ENCODE measurements around the gene FXYD6. TPM values are rescaled to one million over a fixed set of nuclear protein-coding genes. Genes with fewer than 3 reads are reported as not detected.
"Not testable (repeated sequence)": the region's sequence is repeated elsewhere in the genome, so short reads cannot be mapped to it uniquely, and the experiment has no call there.

FXYD6 gene
- total RNA-seq, 1 experiment from 2014 or later: 0.54 TPM

DNA sequence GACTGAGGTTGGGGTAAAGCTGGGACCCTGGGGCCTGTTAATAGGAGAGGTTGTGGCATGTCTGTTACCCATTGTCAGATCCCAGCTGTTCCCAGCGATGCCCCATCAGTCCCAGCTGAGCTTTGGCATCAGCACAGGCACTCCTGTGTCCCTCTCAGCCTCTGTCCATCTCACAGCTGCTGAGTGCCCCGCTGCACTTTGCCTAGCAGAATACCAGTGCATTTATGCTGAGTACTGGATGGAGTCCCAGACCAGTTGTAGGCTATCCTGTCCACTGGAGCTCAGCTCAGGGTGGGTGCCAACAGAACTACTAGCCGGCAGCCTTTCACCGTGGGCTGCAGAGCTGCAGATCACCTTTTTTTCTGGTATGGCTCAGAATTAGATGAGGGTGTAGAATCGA lies 9.9 kb downstream of the FXYD6 start:
- Histone ChIP-seq H3K4me3 (ENCODE audit: low read depth in 2 of 2, low read length in 2 of 2) (no peak overlapping the region), H3K9me3 (ENCODE audit: control insufficient read depth, insufficient read depth, low read depth, low read length) (no peaks in the 10 kb centered on the region), H3K4me1 (ENCODE audit: control insufficient read depth, insufficient read depth, low read length) (no peaks in the 10 kb centered on the region), H3K27ac (ENCODE audit: low read length) (no peak overlapping the region), H3K27me3 (ENCODE audit: control insufficient read depth, insufficient read depth, low read length) (peaks cover 6% of the 10 kb centered on the region), H3K36me3 (ENCODE audit: control insufficient read depth, insufficient read depth, low read length) (no peaks in the 10 kb centered on the region)
- CTCF ChIA-PET: no interaction called here
- ATAC-seq: no peak
- in situ Hi-C loops (cut with HindIII; ENCODE audit: low pct_unique_long_range_greater_than_20kb, low sequenced_read_pairs) (no loop called here), intact Hi-C loops (cut with micrococcal nuclease; ENCODE audit: unreplicated experiment) (no loop called here)
- no peak for DNase-seq (ENCODE audit: low read depth, low spot score)
- POLR2A ChIA-PET: no interaction called here
- TF ChIP-seq, protein P1, sequence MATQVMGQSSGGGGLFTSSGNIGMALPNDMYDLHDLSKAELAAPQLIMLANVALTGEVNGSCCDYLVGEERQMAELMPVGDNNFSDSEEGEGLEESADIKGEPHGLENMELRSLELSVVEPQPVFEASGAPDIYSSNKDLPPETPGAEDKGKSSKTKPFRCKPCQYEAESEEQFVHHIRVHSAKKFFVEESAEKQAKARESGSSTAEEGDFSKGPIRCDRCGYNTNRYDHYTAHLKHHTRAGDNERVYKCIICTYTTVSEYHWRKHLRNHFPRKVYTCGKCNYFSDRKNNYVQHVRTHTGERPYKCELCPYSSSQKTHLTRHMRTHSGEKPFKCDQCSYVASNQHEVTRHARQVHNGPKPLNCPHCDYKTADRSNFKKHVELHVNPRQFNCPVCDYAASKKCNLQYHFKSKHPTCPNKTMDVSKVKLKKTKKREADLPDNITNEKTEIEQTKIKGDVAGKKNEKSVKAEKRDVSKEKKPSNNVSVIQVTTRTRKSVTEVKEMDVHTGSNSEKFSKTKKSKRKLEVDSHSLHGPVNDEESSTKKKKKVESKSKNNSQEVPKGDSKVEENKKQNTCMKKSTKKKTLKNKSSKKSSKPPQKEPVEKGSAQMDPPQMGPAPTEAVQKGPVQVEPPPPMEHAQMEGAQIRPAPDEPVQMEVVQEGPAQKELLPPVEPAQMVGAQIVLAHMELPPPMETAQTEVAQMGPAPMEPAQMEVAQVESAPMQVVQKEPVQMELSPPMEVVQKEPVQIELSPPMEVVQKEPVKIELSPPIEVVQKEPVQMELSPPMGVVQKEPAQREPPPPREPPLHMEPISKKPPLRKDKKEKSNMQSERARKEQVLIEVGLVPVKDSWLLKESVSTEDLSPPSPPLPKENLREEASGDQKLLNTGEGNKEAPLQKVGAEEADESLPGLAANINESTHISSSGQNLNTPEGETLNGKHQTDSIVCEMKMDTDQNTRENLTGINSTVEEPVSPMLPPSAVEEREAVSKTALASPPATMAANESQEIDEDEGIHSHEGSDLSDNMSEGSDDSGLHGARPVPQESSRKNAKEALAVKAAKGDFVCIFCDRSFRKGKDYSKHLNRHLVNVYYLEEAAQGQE (IDR thresholded peaks at IDR 0.05; ENCODE audit: insufficient read depth in 1 of 2, low read depth in 2 of 2, low read length in 1 of 2): no peak
- TF ChIP-seq TCF7L2 (IDR thresholded peaks at IDR 0.05; ENCODE audit: low read depth, low read length) (no peak), SIN3A (IDR thresholded peaks at IDR 0.05; ENCODE audit: borderline replicate concordance, insufficient read depth, low read depth, low read length) (no peak), POLR2AphosphoS5 (IDR thresholded peaks at IDR 0.05; ENCODE audit: low read depth, low read length) (no peak)
- TF ChIP-seq, protein P2, sequence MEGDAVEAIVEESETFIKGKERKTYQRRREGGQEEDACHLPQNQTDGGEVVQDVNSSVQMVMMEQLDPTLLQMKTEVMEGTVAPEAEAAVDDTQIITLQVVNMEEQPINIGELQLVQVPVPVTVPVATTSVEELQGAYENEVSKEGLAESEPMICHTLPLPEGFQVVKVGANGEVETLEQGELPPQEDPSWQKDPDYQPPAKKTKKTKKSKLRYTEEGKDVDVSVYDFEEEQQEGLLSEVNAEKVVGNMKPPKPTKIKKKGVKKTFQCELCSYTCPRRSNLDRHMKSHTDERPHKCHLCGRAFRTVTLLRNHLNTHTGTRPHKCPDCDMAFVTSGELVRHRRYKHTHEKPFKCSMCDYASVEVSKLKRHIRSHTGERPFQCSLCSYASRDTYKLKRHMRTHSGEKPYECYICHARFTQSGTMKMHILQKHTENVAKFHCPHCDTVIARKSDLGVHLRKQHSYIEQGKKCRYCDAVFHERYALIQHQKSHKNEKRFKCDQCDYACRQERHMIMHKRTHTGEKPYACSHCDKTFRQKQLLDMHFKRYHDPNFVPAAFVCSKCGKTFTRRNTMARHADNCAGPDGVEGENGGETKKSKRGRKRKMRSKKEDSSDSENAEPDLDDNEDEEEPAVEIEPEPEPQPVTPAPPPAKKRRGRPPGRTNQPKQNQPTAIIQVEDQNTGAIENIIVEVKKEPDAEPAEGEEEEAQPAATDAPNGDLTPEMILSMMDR (IDR thresholded peaks at IDR 0.05): no peak
- no TSS peak for BruUV-seq (replicated peaks)

DNA sequence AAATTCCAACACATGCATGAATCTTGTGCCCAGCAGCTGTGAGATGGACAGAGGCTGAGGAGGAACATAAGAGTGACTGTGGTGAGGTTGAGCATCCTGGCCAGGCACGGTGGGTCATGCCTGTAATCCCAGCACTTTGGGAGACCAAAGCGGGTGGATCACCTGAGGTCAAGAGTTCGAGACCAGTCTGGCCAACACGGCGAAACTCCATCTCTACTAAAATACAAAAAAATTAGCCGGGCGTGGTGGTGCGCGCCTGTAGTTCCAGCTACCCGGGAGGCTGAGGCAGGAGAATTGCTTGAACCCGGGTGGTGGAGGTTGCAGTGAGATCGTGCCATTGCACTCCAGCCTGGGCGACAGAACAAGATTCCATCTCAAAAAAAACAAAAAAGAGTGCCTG lies 10.9 kb downstream of the FXYD6 start:
- DNase-seq (ENCODE audit: low read depth, low spot score); H3K9me3 ChIP-seq (ENCODE audit: control insufficient read depth, insufficient read depth, low read depth, low read length); H3K4me1 ChIP-seq (ENCODE audit: control insufficient read depth, insufficient read depth, low read length); ATAC-seq; CTCF ChIA-PET; H3K36me3 ChIP-seq (ENCODE audit: control insufficient read depth, insufficient read depth, low read length); H3K27ac ChIP-seq (ENCODE audit: low read length); in situ Hi-C loops (cut with HindIII; ENCODE audit: low pct_unique_long_range_greater_than_20kb, low sequenced_read_pairs); H3K4me3 ChIP-seq (ENCODE audit: low read depth in 2 of 2, low read length in 2 of 2); BruUV-seq (replicated peaks); H3K27me3 ChIP-seq (ENCODE audit: control insufficient read depth, insufficient read depth, low read length); intact Hi-C loops (cut with micrococcal nuclease; ENCODE audit: unreplicated experiment): not testable (repeated sequence)
- POLR2A ChIA-PET: interaction anchor here (0.6 kb wide), 1 partner anchor 421 kb away, joined by 4 read pairs; no protein-coding TSS in a partner anchor

GRCh38 chr11:117863383-117863782 lies 13.1 kb downstream of the FXYD6 start:
- H3K4me3 ChIP-seq (ENCODE audit: low read depth in 2 of 2, low read length in 2 of 2): no peak overlapping the region
- ATAC-seq (no peak), DNase-seq (ENCODE audit: low read depth, low spot score) (no peak)
- intact Hi-C loops (cut with micrococcal nuclease; ENCODE audit: unreplicated experiment) (no loop called here), in situ Hi-C loops (cut with HindIII; ENCODE audit: low pct_unique_long_range_greater_than_20kb, low sequenced_read_pairs) (no loop called here)
- no TSS peak for BruUV-seq (replicated peaks)
- H3K9me3 ChIP-seq (ENCODE audit: control insufficient read depth, insufficient read depth, low read depth, low read length): no peaks in the 10 kb centered on the region
- H3K36me3 ChIP-seq (ENCODE audit: control insufficient read depth, insufficient read depth, low read length): no peaks in the 10 kb centered on the region
- CTCF ChIA-PET: no interaction called here
- POLR2A ChIA-PET: no interaction called here
- 0 out of 2 replicates have a peak, but pooled peaks cover under 1% of the 10 kb centered on the region for H3K27me3 ChIP-seq (ENCODE audit: control insufficient read depth, insufficient read depth, low read length)
- no peak overlapping the region for H3K27ac ChIP-seq (ENCODE audit: low read length)
- no peaks in the 10 kb centered on the region for H3K4me1 ChIP-seq (ENCODE audit: control insufficient read depth, insufficient read depth, low read length)
- TF ChIP-seq TCF7L2 (IDR thresholded peaks at IDR 0.05; ENCODE audit: low read depth, low read length): no peak
- TF ChIP-seq, protein P1 (IDR thresholded peaks at IDR 0.05; ENCODE audit: insufficient read depth in 1 of 2, low read depth in 2 of 2, low read length in 1 of 2): no peak
- no peak for TF ChIP-seq POLR2AphosphoS5 (IDR thresholded peaks at IDR 0.05; ENCODE audit: low read depth, low read length)
- TF ChIP-seq, protein P2 (IDR thresholded peaks at IDR 0.05): no peak
- no peak for TF ChIP-seq SIN3A (IDR thresholded peaks at IDR 0.05; ENCODE audit: borderline replicate concordance, insufficient read depth, low read depth, low read length)

Measured in Panc1 (cell line).